Renal pelvis (tissue), 4 donors: Measurements from ENCODE around the gene BRSK1. TPM values are rescaled to one million over a fixed set of nuclear protein-coding genes. Genes with fewer than 3 reads are reported as not detected.

Source experiments
- DNase-seq: peaks from one replicate; pipeline ENCODE4 v3.0.0-alpha.2; 2013
- polyA plus RNA-seq, 3 donors: library from polyadenylated mRNA; unstranded; fragments of 120-200 nt; gene quantifications; one replicate each; pipeline ENCODE4 v1.2.1, GENCODE V29; 2013; ENCODE audit not compliant: insufficient read length in 3 of 3

Gene BRSK1
- polyA plus RNA-seq, 3 donors = 11.5 to 18.7 (median 16.5) TPM

DNA sequence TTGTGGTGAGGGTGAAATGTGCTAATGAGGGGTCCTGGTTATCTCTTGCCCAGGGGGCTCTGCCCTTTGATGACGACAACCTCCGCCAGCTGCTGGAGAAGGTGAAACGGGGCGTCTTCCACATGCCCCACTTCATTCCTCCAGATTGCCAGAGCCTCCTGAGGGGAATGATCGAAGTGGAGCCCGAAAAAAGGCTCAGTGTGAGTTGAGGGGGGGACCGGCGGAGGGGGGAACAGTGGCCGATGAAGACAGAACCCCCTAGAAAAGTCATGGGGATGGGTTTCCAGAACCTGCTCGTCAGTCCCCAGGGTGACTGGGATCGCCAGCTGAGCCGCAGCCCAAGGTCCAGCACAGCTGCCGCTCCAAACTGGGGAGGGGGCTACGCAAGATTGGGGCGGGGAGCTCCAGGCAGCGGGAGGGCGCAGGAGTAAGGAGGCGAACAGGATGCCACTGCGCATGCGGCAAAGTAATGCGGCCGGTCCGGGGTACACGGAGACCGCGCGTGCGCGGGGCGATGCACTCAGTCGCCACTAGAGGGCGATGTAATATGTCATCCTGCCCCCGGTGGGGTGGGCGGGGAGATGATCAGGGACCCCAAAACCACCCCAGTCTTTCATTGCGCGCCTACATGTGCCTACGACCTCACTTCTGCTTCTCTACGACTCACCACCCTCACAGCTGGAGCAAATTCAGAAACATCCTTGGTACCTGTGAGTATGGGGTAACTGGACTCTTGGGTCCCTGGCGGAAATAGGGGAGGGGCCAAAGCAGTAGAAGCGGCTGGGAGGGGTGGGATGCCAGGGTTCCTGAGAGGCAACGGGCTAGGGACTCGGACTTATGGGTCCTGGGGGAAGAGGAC, 17.9 kb downstream of the BRSK1 start:
- peak; percentile 80 for DNase-seq

DNA sequence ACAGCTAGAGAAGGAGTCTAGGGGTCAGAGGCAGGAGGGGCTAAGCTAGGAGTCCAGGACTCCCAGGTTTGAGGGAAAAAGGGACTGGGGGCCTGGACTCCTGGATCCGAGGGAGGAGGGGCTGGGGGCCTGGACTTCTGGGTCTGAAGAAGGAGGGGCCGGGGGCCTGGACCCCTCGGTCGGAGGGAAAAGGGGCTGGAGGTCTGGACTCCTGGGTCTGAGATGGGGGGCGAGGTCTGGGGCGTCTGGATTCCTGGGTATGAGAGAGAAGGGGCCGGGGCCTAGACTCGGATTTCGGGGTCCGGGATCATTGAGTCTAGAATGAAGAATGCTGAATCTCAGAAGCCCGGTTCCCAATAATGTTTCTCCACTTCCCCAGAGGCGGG, 18.5 kb downstream of the BRSK1 start:
- DNase-seq = no peak

DNA sequence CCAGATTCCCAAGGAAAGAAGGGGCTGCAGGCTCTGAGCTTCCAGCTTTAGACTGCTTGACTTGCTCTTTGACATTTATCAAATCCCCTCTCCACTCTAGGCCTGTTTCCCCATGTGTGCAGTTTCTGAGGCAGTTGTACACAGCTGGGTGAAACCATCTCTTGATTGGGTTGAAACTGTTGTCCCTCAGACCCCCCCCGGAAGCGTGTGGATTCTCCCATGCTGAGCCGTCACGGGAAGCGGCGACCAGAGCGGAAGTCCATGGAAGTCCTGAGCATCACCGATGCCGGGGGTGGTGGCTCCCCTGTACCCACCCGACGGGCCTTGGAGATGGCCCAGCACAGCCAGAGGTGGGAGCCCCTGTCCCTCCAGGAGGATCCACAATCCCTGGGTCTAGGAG, 19.7 kb downstream of the BRSK1 start:
- no peak for DNase-seq

DNA sequence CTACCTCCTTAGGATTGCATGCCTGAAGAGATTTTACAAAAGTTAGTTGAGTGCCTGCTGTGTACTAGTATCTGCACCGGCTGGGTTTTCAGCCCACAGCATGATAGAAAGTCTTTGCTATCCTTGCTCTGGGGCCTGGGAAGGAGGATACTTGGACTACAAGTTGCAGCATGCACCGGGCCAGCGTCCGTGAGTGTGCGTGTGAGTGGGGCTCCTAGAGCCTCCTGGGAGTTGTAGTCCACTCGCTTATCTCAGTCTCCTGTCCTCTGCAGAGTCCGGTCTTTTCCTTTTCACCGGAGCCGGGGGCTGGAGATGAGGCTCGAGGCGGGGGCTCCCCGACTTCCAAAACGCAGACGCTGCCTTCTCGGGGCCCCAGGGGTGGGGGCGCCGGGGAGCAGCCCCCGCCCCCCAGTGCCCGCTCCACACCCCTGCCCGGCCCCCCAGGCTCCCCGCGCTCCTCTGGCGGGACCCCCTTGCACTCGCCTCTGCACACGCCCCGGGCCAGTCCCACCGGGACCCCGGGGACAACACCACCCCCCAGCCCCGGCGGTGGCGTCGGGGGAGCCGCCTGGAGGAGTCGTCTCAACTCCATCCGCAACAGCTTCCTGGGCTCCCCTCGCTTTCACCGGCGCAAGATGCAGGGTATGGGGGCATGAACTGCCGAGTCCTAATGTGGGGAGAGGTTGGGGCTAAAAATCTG, 20.6 kb downstream of the BRSK1 start:
- no peak for DNase-seq

DNA sequence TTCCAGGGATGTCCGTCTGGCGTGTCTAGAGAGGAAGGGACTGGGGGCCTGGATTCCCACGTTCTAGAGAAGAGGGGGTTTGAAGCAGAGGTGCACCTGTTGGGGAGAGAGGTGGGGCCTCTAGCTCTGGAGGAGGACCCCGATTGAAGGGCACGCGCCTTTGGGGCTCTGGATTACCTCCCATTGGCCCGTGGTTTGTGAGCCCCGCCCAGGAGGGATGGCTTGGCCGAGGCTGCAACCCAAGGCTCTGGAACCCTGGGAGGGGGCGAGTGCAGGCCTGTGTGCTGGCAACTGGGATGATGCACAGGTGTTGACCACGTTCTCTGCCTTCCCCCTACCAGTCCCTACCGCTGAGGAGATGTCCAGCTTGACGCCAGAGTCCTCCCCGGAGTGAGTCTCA, 21.2 kb downstream of the BRSK1 start:
- DNase-seq = no peak

DNA sequence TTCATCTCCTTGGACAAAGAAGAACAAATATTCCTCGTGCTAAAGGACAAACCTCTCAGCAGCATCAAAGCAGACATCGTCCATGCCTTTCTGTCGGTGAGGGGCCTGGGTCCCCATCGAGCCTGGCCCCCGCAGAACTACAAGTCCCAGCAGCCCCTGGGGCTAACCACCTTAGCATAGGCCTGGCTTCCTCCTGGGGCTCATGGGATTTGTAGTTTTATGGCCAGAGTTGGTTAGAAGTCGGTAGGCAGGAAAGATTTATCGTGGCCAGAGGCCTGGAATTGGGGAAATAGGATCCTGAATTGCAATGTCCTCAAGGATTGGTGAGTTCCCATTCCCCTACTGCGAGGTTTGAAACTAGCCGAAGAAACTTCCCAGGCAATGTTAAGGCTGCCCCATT, 21.7 kb downstream of the BRSK1 start:
- DNase-seq = no peak

DNA sequence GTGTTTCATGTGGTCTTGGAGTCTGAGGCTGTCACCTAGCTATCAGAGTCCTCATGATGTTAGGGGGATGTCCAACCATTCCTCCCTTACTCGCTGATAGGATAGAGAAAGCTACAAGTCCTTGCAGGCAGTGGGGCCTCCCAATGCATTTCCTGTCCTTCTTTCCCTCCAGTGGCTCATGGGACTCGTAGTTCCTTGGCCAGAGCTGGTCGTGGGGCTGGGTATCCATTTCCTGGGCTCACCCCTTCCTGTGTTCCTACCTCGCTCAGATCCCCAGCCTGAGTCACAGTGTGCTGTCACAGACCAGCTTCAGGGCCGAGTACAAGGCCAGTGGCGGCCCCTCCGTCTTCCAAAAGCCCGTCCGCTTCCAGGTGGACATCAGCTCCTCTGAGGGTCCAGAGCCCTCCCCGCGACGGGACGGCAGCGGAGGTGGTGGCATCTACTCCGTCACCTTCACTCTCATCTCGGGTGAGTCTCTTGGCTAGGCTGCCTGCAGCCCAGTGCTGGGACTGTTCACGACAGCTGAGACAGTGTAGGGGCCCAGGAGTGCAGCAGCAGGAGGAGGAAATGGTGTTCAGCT, 22.3 kb downstream of the BRSK1 start:
- DNase-seq = no peak

DNA sequence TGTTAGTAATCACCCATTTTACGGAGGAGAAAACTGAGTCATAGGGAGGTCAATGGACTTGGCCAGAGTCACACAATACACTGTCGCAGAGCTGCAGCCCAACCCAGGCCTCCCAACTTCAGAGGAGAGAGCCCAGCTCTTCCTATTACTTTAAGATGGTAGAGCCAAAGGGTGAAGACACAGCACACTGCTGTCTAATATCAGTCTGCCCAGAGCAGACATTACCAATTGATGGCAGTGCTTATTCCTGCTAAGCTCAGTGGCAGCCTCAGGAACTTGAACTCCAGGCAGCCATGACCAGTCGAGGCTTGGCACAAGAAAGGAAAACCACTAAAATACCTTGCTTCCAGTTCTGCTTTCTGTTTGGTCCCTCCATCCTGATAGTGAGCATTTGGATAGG, 22.9 kb downstream of the BRSK1 start:
- no peak for DNase-seq

DNA sequence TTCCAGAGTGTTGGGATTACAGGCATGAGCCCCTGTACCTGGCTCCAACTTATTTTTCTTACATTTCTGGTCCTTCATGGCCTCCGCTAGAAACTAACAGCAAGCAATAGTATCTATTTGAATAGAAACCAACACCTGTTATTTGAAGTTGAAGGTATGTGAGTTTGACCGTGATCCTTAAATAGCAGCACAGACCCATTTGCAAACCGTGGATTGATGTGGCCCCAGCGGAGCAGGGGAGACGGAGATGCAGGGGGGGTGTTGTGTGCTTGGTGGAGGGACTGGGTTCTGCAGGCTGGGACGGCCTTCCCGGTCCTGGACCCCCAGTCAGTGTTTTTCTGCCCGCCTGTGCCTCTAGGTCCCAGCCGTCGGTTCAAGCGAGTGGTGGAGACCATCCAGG, 24.5 kb downstream of the BRSK1 start:
- no peak for DNase-seq

DNA sequence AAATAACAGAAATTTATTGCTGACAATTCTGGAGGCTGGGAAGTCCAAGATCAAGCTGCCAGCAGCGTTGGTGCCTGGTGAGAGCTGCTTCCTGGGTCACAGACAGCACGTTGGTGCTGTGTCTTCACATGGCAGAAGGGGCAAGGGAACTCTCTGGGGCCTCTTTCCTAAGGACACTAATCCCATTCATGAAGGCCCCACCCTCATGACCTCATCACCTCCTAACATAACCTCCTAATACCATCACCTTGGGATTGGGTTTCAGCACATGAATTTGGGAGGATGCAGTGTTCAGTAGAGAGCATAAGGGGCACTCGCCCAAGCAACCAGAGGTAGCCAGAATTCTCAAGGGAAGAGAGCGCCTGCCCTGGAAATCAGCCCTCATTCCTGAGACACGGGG, 25.7 kb downstream of the BRSK1 start:
- no peak for DNase-seq

DNA sequence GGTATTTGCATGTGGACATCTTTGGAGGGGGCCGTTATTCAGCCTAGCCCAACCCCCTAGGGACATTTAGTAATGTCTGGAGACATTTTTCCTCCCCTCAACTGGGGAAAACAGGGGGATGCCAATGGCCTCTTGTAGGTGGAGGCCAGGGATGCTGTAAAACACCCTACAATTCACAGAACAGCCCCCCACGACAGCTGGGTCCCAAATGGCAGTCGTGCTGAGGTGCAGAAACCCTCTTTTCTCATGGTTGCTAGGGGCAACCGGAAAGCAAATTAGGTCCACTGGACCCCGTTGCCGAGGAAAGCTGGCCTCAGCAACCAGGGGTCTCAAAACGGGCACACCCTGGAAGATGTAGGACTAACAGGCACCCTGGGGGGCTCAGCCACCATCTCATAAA, 26.7 kb downstream of the BRSK1 start:
- no peak for DNase-seq

DNA sequence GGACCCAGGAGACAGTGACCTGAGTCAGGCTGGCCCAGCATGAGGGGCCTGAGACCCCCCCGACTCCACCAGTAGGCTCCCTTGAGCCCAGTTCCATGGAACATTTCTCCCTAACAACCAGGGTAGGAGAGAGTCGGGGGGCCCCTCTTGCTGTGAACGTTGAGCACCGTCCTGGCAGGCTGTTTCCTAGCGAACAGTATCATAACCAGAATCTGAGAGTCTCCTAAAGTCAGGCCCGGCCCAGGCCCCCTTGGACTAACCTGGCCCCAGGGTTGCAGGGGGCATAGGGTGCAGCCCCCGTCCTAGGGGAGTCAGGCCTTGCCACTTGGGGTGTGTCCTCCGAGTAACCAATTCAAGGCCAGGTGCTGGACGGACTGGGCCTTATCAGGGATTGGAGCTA, 27.6 kb downstream of the BRSK1 start:
- no peak for DNase-seq

DNA sequence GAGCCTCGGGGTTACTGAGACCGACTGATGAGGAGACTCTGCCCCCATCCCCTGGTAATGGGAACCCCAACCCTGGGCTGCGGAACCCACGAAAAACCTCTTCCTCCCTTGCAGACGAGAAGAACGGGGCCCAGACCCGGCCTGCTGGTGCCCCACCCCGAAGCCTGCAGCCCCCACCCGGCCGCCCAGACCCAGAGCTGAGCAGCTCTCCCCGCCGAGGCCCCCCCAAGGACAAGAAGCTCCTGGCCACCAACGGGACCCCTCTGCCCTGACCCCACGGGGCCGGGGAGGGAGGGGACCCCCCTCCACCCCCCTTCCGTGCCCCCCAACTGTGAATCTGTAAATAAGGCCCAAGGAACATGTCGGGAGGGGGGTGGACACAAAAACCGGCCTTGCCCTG, 28.0 kb downstream of the BRSK1 start:
- no peak for DNase-seq

DNA sequence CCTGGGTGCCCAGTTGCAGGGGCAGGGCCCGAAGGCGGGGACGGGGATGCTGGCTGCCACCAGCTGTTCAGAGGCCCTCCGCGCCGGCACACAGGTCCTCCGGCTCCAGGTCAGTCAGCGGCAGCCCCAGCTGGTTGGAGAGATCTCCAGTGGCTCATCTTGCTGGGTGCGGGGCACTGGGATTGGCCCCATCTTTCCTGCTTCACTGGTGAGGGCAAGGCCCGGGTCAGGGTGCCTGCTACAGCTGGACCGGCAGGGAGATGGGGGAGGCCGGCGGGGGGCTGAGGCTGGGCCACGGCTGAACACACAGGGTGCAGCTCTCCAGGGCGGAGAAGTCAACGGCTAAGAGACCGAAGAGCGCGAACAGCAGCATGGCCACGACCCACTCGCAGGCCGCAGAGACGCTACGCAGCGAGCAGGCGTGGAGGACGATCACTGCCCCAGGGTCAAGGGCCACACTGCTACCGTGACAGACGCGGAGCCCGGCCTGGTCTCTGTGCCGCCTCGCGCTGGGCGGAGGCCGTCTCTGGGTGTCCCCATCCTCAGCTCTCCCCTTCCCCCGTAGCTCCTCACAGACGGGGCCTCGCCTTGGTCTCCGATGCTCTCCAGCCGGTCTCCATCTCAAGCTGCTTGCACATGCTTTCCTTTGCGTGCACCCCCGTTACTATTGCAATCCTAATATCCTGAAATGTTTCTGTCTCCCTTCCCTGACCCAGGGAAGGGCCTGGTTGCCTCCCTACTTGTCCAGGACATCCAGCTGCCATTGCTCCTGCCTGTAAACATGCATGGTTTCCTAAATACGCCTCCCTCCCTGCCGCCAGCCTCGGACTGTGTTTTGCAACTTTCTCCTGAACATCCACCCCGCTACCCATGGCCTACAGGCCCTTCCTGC, 29.1 kb downstream of the BRSK1 start:
- DNase-seq = no peak

DNA sequence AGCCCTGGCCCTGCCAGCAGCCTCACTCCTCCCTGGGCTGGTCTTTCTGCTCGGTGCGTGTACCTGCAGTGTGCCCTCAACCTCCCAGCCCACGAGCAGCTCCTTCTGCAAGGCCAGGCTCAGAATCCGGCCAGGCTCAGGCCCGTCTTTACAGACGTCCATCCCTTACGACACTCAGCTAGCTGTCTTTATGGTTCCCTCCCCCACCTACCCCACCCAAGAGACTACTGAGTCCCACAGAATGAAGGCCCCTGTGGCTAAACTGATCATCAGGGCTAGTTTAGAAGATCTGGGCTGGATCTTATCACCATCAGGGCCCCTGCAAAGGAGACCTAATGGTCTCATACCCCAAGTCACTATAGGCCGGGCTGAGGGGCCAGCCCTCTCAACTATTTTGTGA, 30.6 kb downstream of the BRSK1 start:
- no peak for DNase-seq

DNA sequence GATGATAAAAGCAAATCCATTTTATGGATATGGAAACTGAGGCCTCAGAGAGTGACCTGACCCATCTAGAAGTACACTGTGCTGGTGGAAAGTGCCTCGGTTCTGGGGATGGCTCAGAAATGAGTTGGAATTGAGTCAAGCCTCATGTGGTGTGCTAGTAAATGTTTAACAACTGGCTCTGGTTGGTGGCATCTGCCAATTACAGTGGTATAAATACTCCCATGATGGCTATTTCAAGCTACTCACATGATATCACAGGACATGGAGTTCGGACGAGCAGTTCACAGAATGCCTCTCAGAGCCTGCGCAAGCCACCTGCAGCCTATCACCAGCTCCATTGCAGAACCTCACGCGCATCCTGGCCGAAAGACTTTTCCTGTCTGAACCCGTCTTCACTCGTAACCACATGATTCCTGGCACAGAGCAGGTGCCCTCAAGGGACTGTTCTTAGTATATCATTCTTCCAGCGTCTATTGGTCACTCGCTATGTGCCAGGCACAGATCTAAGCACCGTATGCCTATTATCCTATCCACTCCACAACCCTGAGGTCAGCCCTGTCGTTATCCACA, 32.2 kb downstream of the BRSK1 start:
- DNase-seq = no peak

DNA sequence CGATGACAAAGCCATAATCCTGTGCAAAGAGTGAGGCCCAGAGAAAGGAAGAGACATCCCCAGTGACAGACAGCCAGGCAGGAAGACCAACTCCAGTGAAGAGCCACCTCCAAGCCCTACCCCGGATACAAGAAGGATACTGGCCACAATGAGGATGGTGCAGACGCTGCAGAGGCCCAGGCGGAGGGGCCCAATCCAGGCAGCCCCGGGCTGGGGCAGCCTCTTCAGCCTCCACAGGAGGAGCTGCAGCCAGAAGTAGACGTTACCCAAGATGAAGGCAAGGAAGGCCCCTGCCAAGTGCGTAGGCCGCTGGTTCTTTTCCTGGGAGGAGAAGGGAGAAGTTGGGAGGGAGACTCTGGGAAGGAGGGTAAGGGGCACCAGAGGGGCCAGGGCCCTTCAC, 32.8 kb downstream of the BRSK1 start:
- no peak for DNase-seq

DNA sequence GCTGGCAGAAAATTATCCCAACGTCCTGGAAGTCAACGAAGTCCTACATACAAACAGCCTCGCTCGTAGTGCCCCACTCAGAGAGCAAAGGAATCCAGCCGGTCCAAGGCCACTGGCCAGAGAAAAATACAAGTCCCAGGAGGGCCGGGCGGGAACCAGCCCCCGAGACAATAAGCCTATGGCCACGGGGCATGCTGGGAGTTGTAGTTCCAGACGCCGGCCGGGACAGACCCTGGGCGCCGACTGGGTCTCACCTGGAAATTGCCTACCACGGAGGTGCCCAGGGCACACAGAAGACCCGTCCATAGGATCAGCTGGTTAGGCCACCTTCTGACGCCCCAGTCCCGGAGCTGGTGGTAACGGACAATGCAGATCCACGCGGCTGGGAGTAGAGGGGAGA, 36.0 kb downstream of the BRSK1 start:
- DNase-seq = no peak

DNA sequence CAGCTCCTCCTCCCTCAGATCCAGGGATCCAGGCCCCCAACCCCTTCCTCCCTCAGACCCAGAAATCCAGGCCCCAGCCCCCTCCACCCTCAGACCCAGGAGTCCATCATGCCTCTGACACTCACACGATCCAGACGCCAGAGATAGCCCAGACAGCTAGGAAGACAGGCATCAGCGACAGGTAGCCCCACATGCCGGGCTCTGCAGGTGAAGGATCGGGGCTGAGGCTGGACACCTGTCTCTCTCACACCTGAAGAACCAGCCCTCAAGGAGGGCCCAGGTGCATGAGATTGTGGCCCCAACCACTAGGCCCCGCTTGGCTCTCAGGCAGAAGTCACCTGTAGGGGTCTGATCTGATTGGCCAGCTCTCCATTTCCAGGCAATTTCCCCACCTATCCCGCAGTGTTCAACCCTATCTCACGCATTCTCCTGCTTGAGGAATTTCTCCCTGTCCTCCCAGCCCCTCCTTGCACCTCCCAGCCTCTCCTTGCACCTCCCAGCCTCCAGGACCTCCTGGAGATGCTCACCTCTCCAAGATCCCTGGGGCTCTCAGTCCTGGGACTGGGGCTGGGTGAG, 37.1 kb downstream of the BRSK1 start:
- no peak for DNase-seq

DNA sequence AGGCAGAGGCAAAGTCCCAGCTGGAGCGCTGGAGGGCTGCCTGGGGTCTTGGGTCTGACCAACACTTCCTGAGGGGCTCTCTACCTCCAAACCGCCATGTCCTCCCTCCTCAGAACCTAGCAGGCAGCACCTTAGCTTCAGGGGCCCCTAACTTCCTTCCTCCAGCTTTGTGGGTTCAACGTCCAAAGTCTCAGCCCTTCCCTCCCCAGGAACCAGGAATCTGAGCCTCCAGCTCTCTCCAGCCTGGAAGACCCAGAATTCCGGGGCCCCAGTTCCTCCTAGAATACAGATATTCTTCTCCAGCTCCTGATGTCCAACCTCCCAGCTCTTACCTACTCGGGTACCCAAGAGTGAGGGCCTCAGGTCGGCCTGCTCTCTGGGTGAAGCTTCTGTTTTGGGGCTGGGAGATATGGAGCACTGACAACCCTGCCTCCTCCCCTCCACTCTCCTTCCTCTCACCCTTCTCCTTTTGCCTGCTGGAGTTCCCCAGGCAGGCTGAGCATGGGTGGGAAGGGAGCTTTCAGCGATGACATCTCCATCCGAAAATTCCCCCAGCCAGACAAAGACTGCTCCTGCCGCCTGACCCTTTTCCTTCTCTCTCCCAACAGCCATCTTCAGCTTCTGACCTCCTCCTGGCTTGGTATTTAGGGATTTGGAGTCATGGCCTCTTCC, 37.8 kb downstream of the BRSK1 start:
- DNase-seq = no peak
